MM.1S (cell line): Measurements from ENCODE around the gene CAGE1.

Experiments
- EZH2 ChIP-seq: fragments of 300-600 bp; sonication (generic); optimal IDR thresholded peaks from 2 replicates; pipeline ENCODE3; 2017; ENCODE audit warnings: low read depth, mild to moderate bottlenecking, antibody characterized with exemption, low read length, mixed read lengths
- EZH2phosphoT487 ChIP-seq: fragments of 300-600 bp; sonication (generic); IDR thresholded peaks from 2 replicates; pipeline ENCODE4 v1.6.1; 2018; ENCODE audit warnings: antibody characterized with exemption, low read length
- TF ChIP-seq, protein P1 (sequence below): fragments of 300-600 bp; sonication (generic); IDR thresholded peaks from 2 replicates; pipeline ENCODE4 v1.5.1; 2016; ENCODE audit warnings: antibody characterized with exemption, low read length, mixed read lengths

- TF ChIP-seq, protein P1, sequence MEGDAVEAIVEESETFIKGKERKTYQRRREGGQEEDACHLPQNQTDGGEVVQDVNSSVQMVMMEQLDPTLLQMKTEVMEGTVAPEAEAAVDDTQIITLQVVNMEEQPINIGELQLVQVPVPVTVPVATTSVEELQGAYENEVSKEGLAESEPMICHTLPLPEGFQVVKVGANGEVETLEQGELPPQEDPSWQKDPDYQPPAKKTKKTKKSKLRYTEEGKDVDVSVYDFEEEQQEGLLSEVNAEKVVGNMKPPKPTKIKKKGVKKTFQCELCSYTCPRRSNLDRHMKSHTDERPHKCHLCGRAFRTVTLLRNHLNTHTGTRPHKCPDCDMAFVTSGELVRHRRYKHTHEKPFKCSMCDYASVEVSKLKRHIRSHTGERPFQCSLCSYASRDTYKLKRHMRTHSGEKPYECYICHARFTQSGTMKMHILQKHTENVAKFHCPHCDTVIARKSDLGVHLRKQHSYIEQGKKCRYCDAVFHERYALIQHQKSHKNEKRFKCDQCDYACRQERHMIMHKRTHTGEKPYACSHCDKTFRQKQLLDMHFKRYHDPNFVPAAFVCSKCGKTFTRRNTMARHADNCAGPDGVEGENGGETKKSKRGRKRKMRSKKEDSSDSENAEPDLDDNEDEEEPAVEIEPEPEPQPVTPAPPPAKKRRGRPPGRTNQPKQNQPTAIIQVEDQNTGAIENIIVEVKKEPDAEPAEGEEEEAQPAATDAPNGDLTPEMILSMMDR = no peak
- TF ChIP-seq EZH2 (no peak), EZH2phosphoT487 (no peak)
Observed at GRCh38 chr6:7418238-7418905, 28.8 kb upstream of the CAGE1 start.
